HFF-Myc (cell line): ENCODE measurements around the gene KLF1.

Experiments used
- DNase-seq: peaks from one replicate; pipeline ENCODE4 v3.0.0-alpha.2; 2011; ENCODE audit warnings: low read depth; ENCODE audit errors: extremely low read depth
- H3K4me3 ChIP-seq: replicated peaks from 2 replicates; pipeline ENCODE4 v1.5.1; 2011; ENCODE audit warnings: low read depth, mild to moderate bottlenecking, control low read depth, low read length
- CTCF ChIP-seq: IDR thresholded peaks from 2 replicates; pipeline ENCODE4 v1.5.1; 2012; ENCODE audit warnings: mild to moderate bottlenecking, low read depth, low read length, control low read depth; ENCODE audit errors: missing control alignments

KLF1 gene

GRCh38 chr19:12842511-12842910 is 44.5 kb downstream of the KLF1 start:
- no peak for TF ChIP-seq CTCF

GRCh38 chr19:12841094-12841493 is 45.9 kb downstream of the KLF1 start:
- no peak for DNase-seq
- no peak for TF ChIP-seq CTCF
- peak overlapping the region; percentile 2; the same call in 1 of the 2 replicates for H3K4me3 ChIP-seq

More at GRCh38 chr19:12842511-12842910, 44.5 kb downstream of the KLF1 start:
- DNase-seq = no peak
- no peak overlapping the region for H3K4me3 ChIP-seq

- peak; percentile 40 for DNase-seq
- peak overlapping the region; percentile 2; the same call in 1 of the 2 replicates for H3K4me3 ChIP-seq
- TF ChIP-seq CTCF = no peak
Measured at GRCh38 chr19:12840091-12841079, 46.6 kb downstream of the KLF1 start.

GRCh38 chr19:12838886-12839756 is 47.9 kb downstream of the KLF1 start:
- DNase-seq = no peak
- peak overlapping the region; percentile 35 for H3K4me3 ChIP-seq

GRCh38 chr19:12838182-12838885 is 48.7 kb downstream of the KLF1 start, which contains the start of gene MAST1:
TSS of gene MAST1 (plus strand) at chr19:12838515. CDS start at chr19:12838573, 58 bp downstream.
- H3K4me3 ChIP-seq = peak within 1 kb of the TSS; percentile 35
- TF ChIP-seq CTCF = no peak
- DNase-seq = no peak

More at GRCh38 chr19:12838886-12839756, 47.9 kb downstream of the KLF1 start:
- TF ChIP-seq CTCF = no peak

- no peak for TF ChIP-seq CTCF
- DNase-seq = no peak
- no peak overlapping the region for H3K4me3 ChIP-seq
Measured at GRCh38 chr19:12837225-12837624, 49.8 kb downstream of the KLF1 start.
